Right lobe of liver (tissue), 4 donors: Measurements from ENCODE around the gene NECAP2.
"Not testable (repeated sequence)": the region's sequence is repeated elsewhere in the genome, so short reads cannot be mapped to it uniquely, and the experiment has no call there.

Experiments used
- POLR2A ChIP-seq: fragments of 450-650 bp; IDR thresholded peaks from one replicate; pipeline ENCODE4 v1.6.1; 2017; ENCODE audit warnings: antibody characterized with exemption, mild to moderate bottlenecking
- TF ChIP-seq, protein P1 (sequence below), 4 donors: fragments of 200-600 bp in 3 of 4; fragments of 450-650 bp in 1 of 4; IDR thresholded peaks; one replicate each; pipeline versions ENCODE4 v1.5.1 to v1.8.0; 2016 to 2022; ENCODE audit warnings: antibody characterized with exemption in 4 of 4, mild to moderate bottlenecking in 2 of 4
- donor health status: DM: no; HTN: no; CAD: no.
- donor health status: DM: no; HTN: no; CAD: no.
- donor health status: DM: no; HTN: yes; CAD: no.

DNA sequence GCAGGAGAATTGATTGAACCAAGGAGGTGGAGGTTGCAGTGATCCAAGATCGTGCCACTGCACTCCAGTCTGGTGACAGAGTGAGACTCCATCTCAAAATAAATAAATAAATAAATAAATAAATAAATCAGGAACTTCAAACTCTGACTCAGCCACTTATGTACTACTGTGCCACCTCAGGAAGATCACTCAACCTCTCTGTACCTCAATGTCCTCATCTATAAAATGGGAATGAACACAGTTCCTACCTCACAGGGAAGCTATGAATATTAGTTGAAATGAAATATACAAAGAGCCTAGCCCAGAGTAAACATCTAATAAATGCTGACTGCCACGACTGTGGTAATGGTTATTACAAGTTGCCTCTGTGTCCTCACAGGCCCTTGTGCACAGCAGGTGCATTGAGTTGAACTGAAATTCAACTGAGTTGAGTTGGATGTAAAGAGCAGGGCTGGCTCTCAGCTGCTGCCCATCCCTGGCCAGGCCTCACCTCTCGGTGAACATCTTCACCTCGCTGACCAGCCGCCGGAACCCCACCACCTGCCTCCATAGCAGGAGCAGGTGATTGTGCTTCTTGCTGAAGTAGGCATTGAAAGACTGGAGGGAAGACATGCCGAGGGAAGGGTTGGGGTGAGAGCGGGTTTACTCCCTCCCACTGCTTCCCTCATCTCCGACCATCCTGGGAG lies 48.8 kb downstream of the NECAP2 start:
- not testable (repeated sequence) for TF ChIP-seq POLR2A
- TF ChIP-seq, protein P1, sequence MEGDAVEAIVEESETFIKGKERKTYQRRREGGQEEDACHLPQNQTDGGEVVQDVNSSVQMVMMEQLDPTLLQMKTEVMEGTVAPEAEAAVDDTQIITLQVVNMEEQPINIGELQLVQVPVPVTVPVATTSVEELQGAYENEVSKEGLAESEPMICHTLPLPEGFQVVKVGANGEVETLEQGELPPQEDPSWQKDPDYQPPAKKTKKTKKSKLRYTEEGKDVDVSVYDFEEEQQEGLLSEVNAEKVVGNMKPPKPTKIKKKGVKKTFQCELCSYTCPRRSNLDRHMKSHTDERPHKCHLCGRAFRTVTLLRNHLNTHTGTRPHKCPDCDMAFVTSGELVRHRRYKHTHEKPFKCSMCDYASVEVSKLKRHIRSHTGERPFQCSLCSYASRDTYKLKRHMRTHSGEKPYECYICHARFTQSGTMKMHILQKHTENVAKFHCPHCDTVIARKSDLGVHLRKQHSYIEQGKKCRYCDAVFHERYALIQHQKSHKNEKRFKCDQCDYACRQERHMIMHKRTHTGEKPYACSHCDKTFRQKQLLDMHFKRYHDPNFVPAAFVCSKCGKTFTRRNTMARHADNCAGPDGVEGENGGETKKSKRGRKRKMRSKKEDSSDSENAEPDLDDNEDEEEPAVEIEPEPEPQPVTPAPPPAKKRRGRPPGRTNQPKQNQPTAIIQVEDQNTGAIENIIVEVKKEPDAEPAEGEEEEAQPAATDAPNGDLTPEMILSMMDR (IDR thresholded peaks at IDR 0.05) = not testable (repeated sequence)
